Vagina (tissue), 2 donors: ENCODE data around the gene B3GALNT2. TPM values are rescaled to one million over a fixed set of nuclear protein-coding genes. Genes with fewer than 3 reads are reported as not detected.
A peak's percentile ranks its signal among the peaks of the same experiment; 100 is the strongest.

ENCODE experiments used
- DNase-seq, 2 donors: peaks; one replicate each; pipeline ENCODE4 v3.0.0-alpha.2; 2017; ENCODE audit errors: extremely low spot score in 2 of 2
- H3K27ac ChIP-seq: fragments of 200-600 bp; sonication (generic); one replicate; pipeline ENCODE4 v1.5.1; 2019
- H3K27me3 ChIP-seq: fragments of 200-600 bp; sonication (generic); one replicate; pipeline ENCODE4 v1.5.1; 2019
- H3K36me3 ChIP-seq, 2 donors: fragments of 200-600 bp; sonication (generic); one replicate each; pipeline ENCODE4 v1.5.1; 2017 to 2019
- H3K4me1 ChIP-seq: fragments of 200-600 bp; sonication (generic); one replicate; pipeline ENCODE4 v1.5.1; 2019
- H3K4me3 ChIP-seq, 2 donors: fragments of 200-600 bp; sonication (generic); 1 replicate in 1 of 2; 2 replicates in 1 of 2; pipeline ENCODE4 v1.5.1; 2016 to 2019
- H3K9me3 ChIP-seq: fragments of 200-600 bp; sonication (generic); one replicate; pipeline ENCODE4 v1.5.1; 2019
- CTCF ChIP-seq, 3 experiments: fragments of 450-650 bp in 2 of 3; fragments of 200-600 bp in 1 of 3; sonication (generic) in 1 of 3; IDR thresholded peaks; one replicate each; pipeline ENCODE4 v1.5.1; 2017 to 2019; ENCODE audit warnings: antibody characterized with exemption in 3 of 3, mild to moderate bottlenecking in 2 of 3, moderate library complexity in 2 of 3
- POLR2A ChIP-seq, 2 donors: fragments of 450-650 bp; IDR thresholded peaks; one replicate each; pipeline ENCODE4 v1.6.1; 2017; ENCODE audit warnings: antibody characterized with exemption in 2 of 2, mild to moderate bottlenecking in 2 of 2, moderate library complexity in 2 of 2
- POLR2AphosphoS5 ChIP-seq, 2 donors: sonication (generic); formaldehyde crosslinking; IDR thresholded peaks; one replicate each; pipeline ENCODE4 v1.9.0; 2017; ENCODE audit warnings: antibody characterized with exemption in 2 of 2, mild to moderate bottlenecking in 2 of 2, low read depth in 1 of 2; ENCODE audit not compliant: insufficient read depth in 1 of 2
- intact Hi-C: fragments of 100-400 bp; cut with DNase I; formaldehyde crosslinking; loops from one replicate; pipeline ENCODE4 v1.15.1; 2023
- total RNA-seq: library from RNA; depleted of rRNA; stranded (reverse); fragments of >200 nt; gene quantifications from one replicate; pipeline ENCODE4 v1.2.3, GENCODE V29; 2016

The B3GALNT2 gene
- total RNA-seq, 1 donor from 2014 or later: 48.6 TPM

GRCh38 chr1:235500971-235501540 is 3.2 kb downstream of the B3GALNT2 start:
- H3K4me3 ChIP-seq: no peak overlapping the region
- H3K9me3 ChIP-seq: no peaks in the 10 kb centered on the region
- no peak overlapping the region for H3K27ac ChIP-seq
- DNase-seq: no peak
- H3K27me3 ChIP-seq: no peaks in the 10 kb centered on the region
- peaks cover 23% of the 10 kb centered on the region for H3K4me1 ChIP-seq
- intact Hi-C loops: no loop called here
- no peak for TF ChIP-seq CTCF (IDR thresholded peaks at IDR 0.05)
- TF ChIP-seq POLR2AphosphoS5 (IDR thresholded peaks at IDR 0.05; ENCODE audit: insufficient read depth in 1 of 2, low read depth in 1 of 2): peak in 1 of 2 donors; percentile 23
- H3K36me3 ChIP-seq: no peaks in the 10 kb centered on the region

GRCh38 chr1:235495551-235495950 is 8.7 kb downstream of the B3GALNT2 start:
- H3K36me3 ChIP-seq: peaks cover 0 to 18% of the 10 kb centered on the region in 2 donors
- H3K27me3 ChIP-seq: no peaks in the 10 kb centered on the region
- H3K4me3 ChIP-seq: no peak overlapping the region
- H3K27ac ChIP-seq: no peak overlapping the region
- TF ChIP-seq CTCF (IDR thresholded peaks at IDR 0.05) (no peak), POLR2A (IDR thresholded peaks at IDR 0.05) (no peak), POLR2AphosphoS5 (IDR thresholded peaks at IDR 0.05; ENCODE audit: insufficient read depth in 1 of 2, low read depth in 1 of 2) (no peak)
- peaks cover 5% of the 10 kb centered on the region for H3K4me1 ChIP-seq
- no peaks in the 10 kb centered on the region for H3K9me3 ChIP-seq
- intact Hi-C loops: no loop called here
- no peak for DNase-seq

- Histone ChIP-seq H3K36me3 (peaks cover 0 to 18% of the 10 kb centered on the region in 2 donors), H3K27me3 (no peaks in the 10 kb centered on the region), H3K9me3 (no peaks in the 10 kb centered on the region), H3K4me3 (no peak overlapping the region), H3K4me1 (no peaks in the 10 kb centered on the region), H3K27ac (no peak overlapping the region)
- intact Hi-C loops: no loop called here
- no peak for DNase-seq
- TF ChIP-seq POLR2AphosphoS5 (IDR thresholded peaks at IDR 0.05; ENCODE audit: insufficient read depth in 1 of 2, low read depth in 1 of 2) (no peak), POLR2A (IDR thresholded peaks at IDR 0.05) (no peak), CTCF (IDR thresholded peaks at IDR 0.05) (no peak)
Measured at GRCh38 chr1:235495030-235495429, 9.2 kb downstream of the B3GALNT2 start.

- Histone ChIP-seq H3K4me1 (no peaks in the 10 kb centered on the region), H3K27ac (no peak overlapping the region), H3K4me3 (no peak overlapping the region), H3K36me3 (peaks cover 0 to 18% of the 10 kb centered on the region in 2 donors), H3K9me3 (no peaks in the 10 kb centered on the region), H3K27me3 (no peaks in the 10 kb centered on the region)
- no peak for DNase-seq
- no peak for TF ChIP-seq CTCF (IDR thresholded peaks at IDR 0.05)
- no peak for TF ChIP-seq POLR2AphosphoS5 (IDR thresholded peaks at IDR 0.05; ENCODE audit: insufficient read depth in 1 of 2, low read depth in 1 of 2)
- TF ChIP-seq POLR2A (IDR thresholded peaks at IDR 0.05): no peak
- intact Hi-C loops: no loop called here
Measured at GRCh38 chr1:235494531-235494930, 9.7 kb downstream of the B3GALNT2 start.

GRCh38 chr1:235491644-235492043 is 12.6 kb downstream of the B3GALNT2 start:
- intact Hi-C loops: no loop called here
- no peak for DNase-seq
- Histone ChIP-seq H3K4me1 (no peaks in the 10 kb centered on the region), H3K36me3 (peaks cover 0 to 22% of the 10 kb centered on the region in 2 donors), H3K4me3 (no peak overlapping the region), H3K27me3 (no peaks in the 10 kb centered on the region), H3K27ac (no peak overlapping the region), H3K9me3 (no peaks in the 10 kb centered on the region)
- TF ChIP-seq CTCF (IDR thresholded peaks at IDR 0.05) (no peak), POLR2AphosphoS5 (IDR thresholded peaks at IDR 0.05; ENCODE audit: insufficient read depth in 1 of 2, low read depth in 1 of 2) (no peak), POLR2A (IDR thresholded peaks at IDR 0.05) (no peak)
